HS-27A (cell line): ENCODE data around the gene PCBP2.
"Not testable (repeated sequence)": the region's sequence is repeated elsewhere in the genome, so short reads cannot be mapped to it uniquely, and the experiment has no call there.

Source experiments
- DNase-seq: peaks from one replicate; pipeline ENCODE4 v3.0.0-alpha.2; 2012; ENCODE audit warnings: low read depth, missing footprints

PCBP2 gene

GRCh38 chr12:53441040-53441833 lies 10.7 kb upstream of the PCBP2 start, which contains the start of gene PRR13:
Gene PRR13, plus strand, starts transcription at chr12:53441734. Its CDS starts 981 bp downstream, at chr12:53442715.
- peak; percentile 92 for DNase-seq

GRCh38 chr12:53443955-53444354 lies 7.9 kb upstream of the PCBP2 start:
- DNase-seq = no peak

DNA sequence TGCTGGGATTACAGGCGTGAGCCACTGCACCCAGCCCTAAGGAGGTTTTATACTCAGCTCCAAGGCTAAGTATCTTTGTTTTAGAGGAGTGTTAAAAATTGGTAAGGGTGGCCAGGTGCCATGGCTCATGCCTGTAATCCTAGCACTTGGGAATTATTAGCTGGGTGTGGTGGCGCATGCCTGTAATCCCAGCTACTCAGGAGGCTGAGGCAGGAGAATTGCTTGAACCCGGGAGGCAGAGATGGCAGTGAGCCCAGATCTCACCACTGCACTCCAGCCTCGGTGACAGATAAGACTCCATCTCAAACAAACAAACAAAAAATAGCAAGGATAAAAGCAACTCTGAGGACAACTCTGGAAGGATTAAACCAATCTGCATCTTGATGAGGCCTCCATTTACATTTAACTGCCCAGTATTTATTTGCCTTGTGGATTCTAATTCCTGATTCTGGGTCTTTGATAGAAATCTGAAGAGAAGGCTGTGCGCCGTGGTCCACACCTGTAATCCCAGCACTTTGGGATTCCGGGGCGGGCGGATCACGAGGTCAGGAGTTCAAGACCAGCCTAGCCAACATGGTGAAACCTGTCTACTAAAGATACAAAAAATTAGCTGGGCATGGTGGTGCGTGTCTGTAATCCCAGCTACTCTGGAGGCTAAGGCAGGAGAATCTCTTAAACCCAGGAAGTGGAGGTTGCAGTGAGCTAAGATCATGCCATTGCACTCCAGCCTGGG lies 7.1 kb upstream of the PCBP2 start:
- not testable (repeated sequence) for DNase-seq

- no peak for DNase-seq
Observed at GRCh38 chr12:53450936-53451335, 966 bp upstream of the PCBP2 start.

- DNase-seq = peak; percentile 58
Observed at GRCh38 chr12:53452159-53453077, 516 bp downstream of the PCBP2 start.

- DNase-seq = no peak
Observed at GRCh38 chr12:53453953-53454640, 2.2 kb downstream of the PCBP2 start.

- DNase-seq = no peak
Observed at GRCh38 chr12:53454707-53455106, 2.8 kb downstream of the PCBP2 start.

DNA sequence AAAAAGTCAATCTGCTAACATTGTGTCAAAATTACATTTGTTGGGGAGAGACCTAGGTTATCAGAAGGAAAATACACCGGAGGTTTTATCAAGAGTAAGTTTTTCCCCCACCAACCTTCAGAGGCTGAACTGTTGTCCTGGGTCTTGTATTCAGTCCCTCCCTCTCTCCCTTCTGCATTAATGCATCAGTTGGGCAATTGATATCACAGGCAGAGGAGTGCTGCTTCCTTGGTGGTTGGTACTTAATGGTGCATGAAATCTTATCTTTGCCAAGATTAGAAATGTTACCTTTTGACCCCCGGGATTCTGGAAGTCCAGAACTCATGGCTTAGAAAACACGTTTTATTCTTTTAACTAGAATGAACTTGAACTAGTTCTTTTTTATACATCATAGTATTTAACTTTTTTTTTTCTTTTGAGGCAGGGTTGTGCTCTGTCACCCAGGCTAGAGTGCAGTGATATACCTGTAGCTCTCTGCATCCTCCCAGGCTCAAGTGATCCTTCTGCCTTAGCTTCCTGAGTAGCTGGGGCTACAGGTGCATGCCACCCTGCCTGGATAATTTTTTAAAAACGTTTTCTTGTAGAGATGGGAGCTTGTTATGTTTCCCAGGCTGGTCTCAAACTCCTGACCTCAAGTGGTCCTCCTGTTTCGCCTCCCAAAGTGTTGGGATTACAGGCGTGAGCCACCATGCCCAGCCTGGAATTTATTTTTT lies 4.9 kb downstream of the PCBP2 start:
- DNase-seq = no peak

DNA sequence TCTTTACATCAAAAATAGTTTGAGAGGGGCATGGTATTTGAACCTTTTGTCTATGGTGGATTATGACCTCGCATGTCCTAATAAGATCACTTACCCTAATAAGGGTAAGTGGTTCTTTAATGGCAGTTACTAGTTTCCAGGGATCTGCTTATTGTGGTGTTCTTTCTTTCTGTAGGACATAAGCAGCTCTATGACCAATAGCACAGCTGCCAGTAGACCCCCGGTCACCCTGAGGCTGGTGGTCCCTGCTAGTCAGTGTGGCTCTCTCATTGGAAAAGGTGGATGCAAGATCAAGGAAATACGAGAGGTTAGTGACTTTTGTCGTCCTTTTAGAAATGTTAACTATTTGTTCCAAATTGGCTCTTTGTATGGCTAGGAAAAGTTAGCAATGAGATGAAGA lies 7.2 kb downstream of the PCBP2 start:
- DNase-seq = no peak

DNA sequence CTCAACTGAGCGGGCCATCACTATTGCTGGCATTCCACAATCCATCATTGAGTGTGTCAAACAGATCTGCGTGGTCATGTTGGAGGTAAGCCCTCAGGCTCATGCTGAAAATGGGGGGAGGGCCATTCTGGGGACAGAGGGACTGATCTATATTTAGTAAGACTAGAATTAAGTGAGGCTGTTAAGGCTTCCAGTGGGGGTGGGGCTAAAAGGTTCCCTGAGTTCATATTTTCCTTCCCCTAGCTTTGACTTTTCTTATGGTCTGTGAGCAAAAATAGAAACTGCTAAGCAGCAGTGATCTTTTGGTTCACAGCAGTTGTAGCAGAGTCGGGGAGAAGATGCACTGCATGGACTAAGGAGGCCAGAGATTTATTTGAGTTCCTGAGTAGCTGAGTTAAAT lies 9.2 kb downstream of the PCBP2 start:
- DNase-seq = no peak

DNA sequence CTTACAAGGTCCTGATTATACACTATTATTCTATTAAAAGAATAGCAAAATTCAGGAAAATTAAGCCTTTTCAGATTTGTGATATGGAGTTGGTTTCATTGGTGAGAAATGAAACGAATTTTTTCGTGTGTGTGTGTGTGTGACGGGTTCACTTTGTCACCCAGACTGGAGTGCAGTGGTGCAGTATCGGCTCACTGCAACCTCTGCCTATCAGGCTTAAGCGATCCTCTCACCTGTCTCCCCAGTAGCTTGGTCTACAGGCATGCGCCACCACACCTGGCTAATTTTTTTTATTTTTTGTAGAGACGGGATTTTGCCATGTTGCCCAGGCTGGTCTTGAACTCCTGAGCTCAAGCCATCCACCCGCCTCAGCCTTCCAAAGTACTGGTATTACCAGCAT lies 9.7 kb downstream of the PCBP2 start:
- no peak for DNase-seq

- no peak for DNase-seq
Observed at GRCh38 chr12:53462935-53463334, 11.0 kb downstream of the PCBP2 start.

GRCh38 chr12:53463802-53464560 lies 12.1 kb downstream of the PCBP2 start:
- no peak for DNase-seq

GRCh38 chr12:53464685-53465418 lies 12.9 kb downstream of the PCBP2 start:
- DNase-seq = no peak

GRCh38 chr12:53465679-53466078 lies 13.8 kb downstream of the PCBP2 start:
- DNase-seq = no peak

GRCh38 chr12:53466640-53467039 lies 14.7 kb downstream of the PCBP2 start:
- DNase-seq = no peak

DNA sequence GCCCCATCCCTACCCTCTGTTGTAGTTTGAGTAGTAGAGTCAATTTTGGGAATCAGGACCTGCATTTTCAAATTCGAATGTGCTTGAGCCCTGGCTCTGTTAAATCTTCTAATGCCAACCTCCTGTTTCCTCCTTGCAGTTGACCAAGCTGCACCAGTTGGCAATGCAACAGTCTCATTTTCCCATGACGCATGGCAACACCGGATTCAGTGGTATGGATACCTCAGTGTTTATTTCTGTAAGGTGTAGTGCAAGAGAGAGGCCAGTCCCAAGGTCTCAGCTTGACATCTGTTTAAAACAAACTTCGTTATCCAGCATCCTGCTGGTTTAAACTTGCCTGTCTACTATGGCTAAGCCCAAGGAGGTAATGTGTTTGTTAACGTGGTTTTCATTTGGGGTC lies 15.2 kb downstream of the PCBP2 start:
- DNase-seq = no peak

- no peak for DNase-seq
Observed at GRCh38 chr12:53467880-53468279, 16.0 kb downstream of the PCBP2 start.

DNA sequence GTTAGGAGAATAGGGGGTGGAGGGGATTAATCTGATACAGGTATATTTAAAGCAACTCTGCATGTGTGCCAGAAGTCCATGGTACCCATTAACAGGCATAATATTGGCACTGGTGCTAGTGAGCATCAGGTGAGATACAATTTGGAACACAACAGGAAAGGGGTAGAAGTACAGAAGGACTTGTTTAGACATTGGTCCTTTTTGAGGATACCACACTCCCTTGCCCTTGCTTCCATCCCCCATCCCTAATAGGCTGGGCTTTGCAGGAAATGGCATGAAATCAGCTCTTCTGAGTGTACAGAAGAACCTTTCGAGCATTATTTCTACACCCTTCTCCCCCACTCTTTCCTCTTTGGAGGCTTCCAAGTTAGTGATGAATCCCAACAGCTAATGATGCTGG lies 16.4 kb downstream of the PCBP2 start:
- no peak for DNase-seq
